ENCODE results near the gene ZFHX2. TPM values are rescaled to one million over a fixed set of nuclear protein-coding genes. Genes with fewer than 3 reads are reported as not detected.

ZFHX2 gene
- total and polyA plus RNA-seq, 2 of the 4 experiments (the other 2 are of a cell fraction), result 0.18 to 0.53 TPM

DNA sequence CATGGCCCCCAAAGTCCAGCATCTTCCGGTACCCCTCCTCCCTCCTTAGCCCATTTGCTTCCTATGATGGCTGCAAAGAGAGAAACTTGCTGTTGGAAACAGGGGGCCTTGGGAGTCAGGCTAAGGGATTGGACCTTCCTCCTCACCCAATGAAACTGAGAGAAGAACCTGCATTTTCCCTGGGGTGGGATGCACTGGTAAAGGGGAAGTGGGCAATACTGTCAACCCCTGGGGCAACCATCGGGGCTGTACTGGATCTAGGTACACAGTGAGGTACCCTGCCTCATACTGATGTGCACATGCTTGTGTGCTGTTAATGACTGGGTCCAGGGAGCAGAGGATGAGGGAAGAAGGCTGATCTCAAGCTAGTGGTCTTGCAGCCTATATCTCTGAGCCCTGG lies 38.0 kb upstream of the ZFHX2 start:
- 57% methylated on average over 1 of the region's 2 CpGs; no CpG with 5 or more reads in 1 of the 2 experiments for WGBS, 2 experiments (ENCODE audit: extremely low coverage in 2 of 2, insufficient read length in 1 of 2)
- no peaks in the 10 kb centered on the region for H3K79me1 ChIP-seq (ENCODE audit: low read depth in 1 of 2, low read length in 2 of 2)
- DNase-seq, result no peak
- no peaks in the 10 kb centered on the region for H3K36me3 ChIP-seq (ENCODE audit: control insufficient read depth, insufficient read depth, low read length)
- no peak overlapping the region for H4K5ac ChIP-seq (ENCODE audit: low read depth, low read length)
- no peak overlapping the region for H3K9ac ChIP-seq (ENCODE audit: low read depth, low read length)
- H4K91ac ChIP-seq (ENCODE audit: insufficient read depth, low read depth, low read length), result no peak overlapping the region
- no peaks in the 10 kb centered on the region for H3K4me1 ChIP-seq (ENCODE audit: control insufficient read depth, insufficient read depth, low read length)
- no peaks in the 10 kb centered on the region for H3K9me1 ChIP-seq (ENCODE audit: insufficient read depth, low read length)
- ATAC-seq (ENCODE audit: low read depth), result no peak
- H2AK9ac ChIP-seq (replicated peaks; ENCODE audit: low read depth, low read length, poor library complexity), result no peak overlapping the region
- ChIA-PET CTCF (interaction anchor here (0.9 to 1.1 kb wide), 7 partner anchors 11 to 321 kb away, joined by 3 to 10 read pairs (median 3); no protein-coding TSS in a partner anchor), POLR2A (ENCODE audit: unreplicated experiment) (no interaction called here)
- no peaks in the 10 kb centered on the region for H3K9me3 ChIP-seq (ENCODE audit: control insufficient read depth, insufficient read depth, low read length)
- no peak overlapping the region for H3K4me2 ChIP-seq (ENCODE audit: low read depth, low read length)
- no peak overlapping the region for H3K56ac ChIP-seq (ENCODE audit: extremely low read depth, insufficient read depth, low read length)
- no peaks in the 10 kb centered on the region for H3K27me3 ChIP-seq (ENCODE audit: control insufficient read depth, insufficient read depth, low read length)
- no peak overlapping the region for H3K4me3 ChIP-seq (ENCODE audit: insufficient read depth, low read depth, low read length)
- no peaks in the 10 kb centered on the region for H4K20me1 ChIP-seq (ENCODE audit: insufficient read depth, low read length)
- peak overlapping the region; percentile 32 for H2AFZ ChIP-seq (replicated peaks; ENCODE audit: low read length, poor library complexity)
- intact Hi-C loops (cut with micrococcal nuclease), result loop anchor here (1.0 to 2.0 kb wide), 3 partner anchors 43 to 340 kb away; no protein-coding TSS in a partner anchor
- H2BK15ac ChIP-seq (ENCODE audit: low read depth, low read length), result no peak overlapping the region
- no peak overlapping the region for H3K18ac ChIP-seq (ENCODE audit: low read depth, low read length)
- no peak overlapping the region for H2AK5ac ChIP-seq (ENCODE audit: low read depth, low read length)
- no peak overlapping the region for H3K27ac ChIP-seq (ENCODE audit: insufficient read depth, low read length)
- H2BK20ac ChIP-seq (ENCODE audit: low read depth, low read length), result no peak overlapping the region
- dilution Hi-C loops (cut with HindIII; ENCODE audit: low sequenced_read_pairs, unreplicated experiment), result no loop called here
- no peak overlapping the region for H3K23ac ChIP-seq (ENCODE audit: low read depth, low read length)
- H3K14ac ChIP-seq (replicated peaks; ENCODE audit: low read depth, low read length), result no peak overlapping the region
- TF ChIP-seq RFX5 (IDR thresholded peaks at IDR 0.05; ENCODE audit: low read depth, low read length), result no peak
- no peak for TF ChIP-seq BHLHE40 (IDR thresholded peaks at IDR 0.05; ENCODE audit: low read depth, low read length)
- H3K4ac ChIP-seq (ENCODE audit: low read depth, low read length), result no peak overlapping the region
- in situ Hi-C loops (cut with MboI; ENCODE audit: low sequenced_read_pairs), result no loop called here
- H2BK120ac ChIP-seq (ENCODE audit: low read depth, low read length), result no peak overlapping the region
- no peak overlapping the region for H2BK5ac ChIP-seq (ENCODE audit: low read depth, low read length, poor library complexity, severe bottlenecking)
- no peak overlapping the region for H4K8ac ChIP-seq (ENCODE audit: low read depth in 2 of 2, low read length in 2 of 2)
- BruUV-seq (replicated peaks), result no TSS peak
